Measurements from ENCODE around the gene ACVR1B.

ACVR1B gene

DNA sequence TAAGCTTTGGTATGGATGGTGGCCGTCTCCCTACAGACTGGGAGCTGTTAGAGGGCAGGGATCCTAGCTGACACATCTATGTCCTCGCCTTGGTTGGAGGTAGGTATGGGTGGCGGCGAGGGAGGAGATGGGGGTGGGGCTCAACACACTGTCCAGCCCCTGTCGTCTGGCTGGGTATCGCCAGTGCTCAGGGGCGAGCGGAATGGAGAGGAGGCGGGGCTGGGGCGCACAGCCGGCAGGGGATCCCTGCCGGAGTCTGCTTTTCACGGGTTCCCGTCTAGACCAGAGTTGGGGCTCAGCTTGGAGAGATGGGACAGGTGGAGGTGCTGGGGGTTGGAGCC is 71.3 kb downstream of the ACVR1B start:
- no peak for DNase-seq (ENCODE audit: insufficient read length, low spot score)
- FAIRE-seq: no peak
- no peak for TF ChIP-seq SPI1 (IDR thresholded peaks at IDR 0.05; ENCODE audit: low read depth, low read length)
- no peak for TF ChIP-seq POU2F2 (IDR thresholded peaks at IDR 0.05; ENCODE audit: low read depth, low read length)
- no peak for TF ChIP-seq TAF1 (IDR thresholded peaks at IDR 0.05; ENCODE audit: low read depth, low read length)
- no peak for TF ChIP-seq POLR2AphosphoS5 (IDR thresholded peaks at IDR 0.05; ENCODE audit: low read depth, low read length)
- TF ChIP-seq POLR2A (IDR thresholded peaks at IDR 0.05; ENCODE audit: low read depth, low read length): no peak
- TF ChIP-seq PAX5 (IDR thresholded peaks at IDR 0.05; ENCODE audit: insufficient read depth, low read length, severe bottlenecking): no peak

- peak; percentile 95 for DNase-seq (ENCODE audit: insufficient read length, low spot score)
- no peak for TF ChIP-seq POLR2AphosphoS5 (IDR thresholded peaks at IDR 0.05; ENCODE audit: low read depth, low read length)
- no peak for TF ChIP-seq TAF1 (IDR thresholded peaks at IDR 0.05; ENCODE audit: low read depth, low read length)
- no peak for TF ChIP-seq POLR2A (IDR thresholded peaks at IDR 0.05; ENCODE audit: low read depth, low read length)
- TF ChIP-seq SPI1 (IDR thresholded peaks at IDR 0.05; ENCODE audit: low read depth, low read length): no peak
- TF ChIP-seq POU2F2 (IDR thresholded peaks at IDR 0.05; ENCODE audit: low read depth, low read length): no peak
- no peak for TF ChIP-seq PAX5 (IDR thresholded peaks at IDR 0.05; ENCODE audit: insufficient read depth, low read length, severe bottlenecking)
Measured at GRCh38 chr12:52023182-52023975, 71.9 kb downstream of the ACVR1B start.

GRCh38 chr12:52023976-52024688 is 72.6 kb downstream of the ACVR1B start:
- FAIRE-seq (no peak), DNase-seq (ENCODE audit: insufficient read length, low spot score) (no peak)
- TF ChIP-seq POU2F2 (IDR thresholded peaks at IDR 0.05; ENCODE audit: low read depth, low read length) (no peak), SPI1 (IDR thresholded peaks at IDR 0.05; ENCODE audit: low read depth, low read length) (no peak), PAX5 (IDR thresholded peaks at IDR 0.05; ENCODE audit: insufficient read depth, low read length, severe bottlenecking) (no peak), POLR2A (IDR thresholded peaks at IDR 0.05; ENCODE audit: low read depth, low read length) (no peak), TAF1 (IDR thresholded peaks at IDR 0.05; ENCODE audit: low read depth, low read length) (no peak), POLR2AphosphoS5 (IDR thresholded peaks at IDR 0.05; ENCODE audit: low read depth, low read length) (no peak)

More at GRCh38 chr12:52023182-52023975, 71.9 kb downstream of the ACVR1B start:
- FAIRE-seq: peak; percentile 92

- TF ChIP-seq PAX5 (IDR thresholded peaks at IDR 0.05; ENCODE audit: insufficient read depth, low read length, severe bottlenecking) (no peak), TAF1 (IDR thresholded peaks at IDR 0.05; ENCODE audit: low read depth, low read length) (no peak), POLR2AphosphoS5 (IDR thresholded peaks at IDR 0.05; ENCODE audit: low read depth, low read length) (no peak)
- DNase-seq (ENCODE audit: insufficient read length, low spot score) (no peak), FAIRE-seq (no peak)
Measured at GRCh38 chr12:52024845-52025230, 73.3 kb downstream of the ACVR1B start.

DNA sequence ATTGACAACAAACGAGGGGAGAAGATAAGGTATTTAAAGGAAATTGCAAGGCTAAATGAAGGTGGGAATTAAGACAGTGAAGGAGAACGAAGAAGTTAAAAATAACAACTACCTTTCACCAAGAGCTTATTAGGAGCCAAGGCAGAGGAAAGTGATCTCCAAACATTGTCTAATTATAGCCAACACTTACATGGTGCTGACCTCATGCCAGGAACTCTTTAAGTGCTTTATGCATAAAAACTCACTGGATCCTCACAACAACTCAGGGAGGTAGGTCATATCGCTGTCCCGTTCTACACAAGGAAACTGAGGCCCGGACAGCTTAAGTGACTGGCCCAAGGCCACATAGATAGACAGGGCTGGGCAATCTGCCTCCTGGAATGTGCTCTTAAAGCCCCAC is 74.8 kb downstream of the ACVR1B start:
- DNase-seq (ENCODE audit: insufficient read length, low spot score): no peak
- no peak for FAIRE-seq

GRCh38 chr12:52027085-52027843 is 75.8 kb downstream of the ACVR1B start:
- no peak for FAIRE-seq

More for the DNA sequence above, 74.8 kb downstream of the ACVR1B start:
- TF ChIP-seq POU2F2 (IDR thresholded peaks at IDR 0.05; ENCODE audit: low read depth, low read length): no peak
- TF ChIP-seq PAX5 (IDR thresholded peaks at IDR 0.05; ENCODE audit: insufficient read depth, low read length, severe bottlenecking): no peak
- TF ChIP-seq SPI1 (IDR thresholded peaks at IDR 0.05; ENCODE audit: low read depth, low read length): no peak
- no peak for TF ChIP-seq POLR2A (IDR thresholded peaks at IDR 0.05; ENCODE audit: low read depth, low read length)
- no peak for TF ChIP-seq TAF1 (IDR thresholded peaks at IDR 0.05; ENCODE audit: low read depth, low read length)
- TF ChIP-seq POLR2AphosphoS5 (IDR thresholded peaks at IDR 0.05; ENCODE audit: low read depth, low read length): no peak

DNA sequence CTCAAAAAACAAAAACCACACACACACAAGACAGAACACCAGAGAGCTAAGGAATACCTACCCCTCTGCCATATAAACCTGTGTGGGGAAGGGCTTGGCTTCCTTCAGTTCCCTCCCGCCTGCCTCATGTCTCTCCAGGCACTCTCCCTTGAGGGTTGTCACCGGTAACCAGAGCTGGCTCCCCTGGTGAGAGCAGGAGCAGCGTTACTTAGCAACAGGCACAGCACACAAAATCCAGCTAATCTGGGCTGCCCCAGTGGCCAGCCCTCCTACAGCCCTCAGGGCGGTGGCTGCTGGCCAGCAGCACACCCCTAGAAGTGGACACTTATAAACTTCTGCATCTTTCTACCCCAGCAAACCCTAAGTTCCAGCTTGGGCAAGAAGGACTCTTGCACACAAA is 78.2 kb downstream of the ACVR1B start:
- FAIRE-seq (no peak), DNase-seq (ENCODE audit: insufficient read length, low spot score) (no peak)
- TF ChIP-seq TAF1 (IDR thresholded peaks at IDR 0.05; ENCODE audit: low read depth, low read length) (no peak), POLR2A (IDR thresholded peaks at IDR 0.05; ENCODE audit: low read depth, low read length) (no peak), SPI1 (IDR thresholded peaks at IDR 0.05; ENCODE audit: low read depth, low read length) (no peak), POU2F2 (IDR thresholded peaks at IDR 0.05; ENCODE audit: low read depth, low read length) (no peak), POLR2AphosphoS5 (IDR thresholded peaks at IDR 0.05; ENCODE audit: low read depth, low read length) (no peak), PAX5 (IDR thresholded peaks at IDR 0.05; ENCODE audit: insufficient read depth, low read length, severe bottlenecking) (no peak)

More at GRCh38 chr12:52027085-52027843, 75.8 kb downstream of the ACVR1B start:
- TF ChIP-seq POLR2AphosphoS5 (IDR thresholded peaks at IDR 0.05; ENCODE audit: low read depth, low read length) (no peak), POLR2A (IDR thresholded peaks at IDR 0.05; ENCODE audit: low read depth, low read length) (no peak), PAX5 (IDR thresholded peaks at IDR 0.05; ENCODE audit: insufficient read depth, low read length, severe bottlenecking) (no peak), SPI1 (IDR thresholded peaks at IDR 0.05; ENCODE audit: low read depth, low read length) (peak; percentile 82), POU2F2 (IDR thresholded peaks at IDR 0.05; ENCODE audit: low read depth, low read length) (no peak), TAF1 (IDR thresholded peaks at IDR 0.05; ENCODE audit: low read depth, low read length) (no peak)
- no peak for DNase-seq (ENCODE audit: insufficient read length, low spot score)

DNA sequence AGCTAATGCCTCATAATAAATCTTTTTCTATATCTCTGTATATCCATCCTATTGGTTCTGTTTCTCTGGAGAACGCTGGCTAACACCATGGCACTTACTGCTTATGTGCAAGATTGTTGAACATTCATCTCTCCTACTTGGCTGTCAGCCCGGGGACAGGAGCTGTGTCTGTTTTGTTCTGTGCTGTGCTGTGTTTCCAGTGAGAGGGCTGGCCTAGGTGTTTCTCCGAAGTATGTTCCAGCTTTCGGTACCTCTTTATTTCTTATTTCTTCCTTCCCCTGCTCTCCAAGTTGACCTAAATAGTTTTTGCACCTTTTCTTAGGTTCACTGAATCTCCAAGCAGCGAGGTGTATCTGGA is 80.9 kb downstream of the ACVR1B start:
- FAIRE-seq (peak; percentile 55), DNase-seq (ENCODE audit: insufficient read length, low spot score) (no peak)
- no peak for TF ChIP-seq SPI1 (IDR thresholded peaks at IDR 0.05; ENCODE audit: low read depth, low read length)
- TF ChIP-seq POLR2AphosphoS5 (IDR thresholded peaks at IDR 0.05; ENCODE audit: low read depth, low read length): no peak
- TF ChIP-seq TAF1 (IDR thresholded peaks at IDR 0.05; ENCODE audit: low read depth, low read length): no peak
- no peak for TF ChIP-seq POU2F2 (IDR thresholded peaks at IDR 0.05; ENCODE audit: low read depth, low read length)
- TF ChIP-seq PAX5 (IDR thresholded peaks at IDR 0.05; ENCODE audit: insufficient read depth, low read length, severe bottlenecking): no peak
- no peak for TF ChIP-seq POLR2A (IDR thresholded peaks at IDR 0.05; ENCODE audit: low read depth, low read length)

Data from GM12891 (cell line).